Testis (tissue), 2 donors: ENCODE data around the gene DDRGK1.

Source experiments
- CTCF ChIP-seq, 3 experiments: fragments of 450-650 bp in 2 of 3; fragments of 200-600 bp in 1 of 3; sonication (generic) in 1 of 3; IDR thresholded peaks; one replicate each; pipeline ENCODE4 v1.5.1; 2016 to 2019; ENCODE audit warnings: antibody characterized with exemption in 3 of 3, mild to moderate bottlenecking in 2 of 3, moderate library complexity in 1 of 3
- POLR2A ChIP-seq: fragments of 450-650 bp; IDR thresholded peaks from one replicate; pipeline ENCODE4 v1.6.1; 2017; ENCODE audit warnings: antibody characterized with exemption, mild to moderate bottlenecking, moderate library complexity

- no peak for TF ChIP-seq CTCF (IDR thresholded peaks at IDR 0.05)
- no peak for TF ChIP-seq POLR2A
Observed at GRCh38 chr20:3246682-3247081, 42.2 kb upstream of the DDRGK1 start.
